ENCODE measurements around the gene ERAP2. TPM values are rescaled to one million over a fixed set of nuclear protein-coding genes. Genes with fewer than 3 reads are reported as not detected.

The ERAP2 gene
- total and polyA plus RNA-seq, 11 donors = 0.99 to 30.5 (median 7.0) TPM

GRCh38 chr5:96909435-96909834 lies 33.1 kb downstream of the ERAP2 start:
- Histone ChIP-seq H3K36me3 (peaks cover 0 to 81% (median 38%) of the 10 kb centered on the region in 9 donors), H3K27ac (no peak overlapping the region), H3K4me1 (peaks cover 0 to 9% (median 0%) of the 10 kb centered on the region in 12 donors), H3K27me3 (no peaks in the 10 kb centered on the region), H3K4me3 (no peak overlapping the region), H3K9me3 (no peaks in the 10 kb centered on the region)
- intact Hi-C loops (cut with DNase I) = loop anchor here in 1 of 10 donors (10.0 kb wide), 1 partner anchor 155 kb away; no protein-coding TSS in a partner anchor
- 71 to 91% (median 84%) methylated on average over 4 of the region's 4 CpGs for WGBS, 4 donors
- DNase-seq (no peak), ATAC-seq (no peak)
- TF ChIP-seq CTCF (IDR thresholded peaks at IDR 0.05) = no peak
- no peak for TF ChIP-seq POLR2A (IDR thresholded peaks at IDR 0.05)

- H3K27ac ChIP-seq = no peak overlapping the region
- no peaks in the 10 kb centered on the region for H3K4me1 ChIP-seq
- H3K9me3 ChIP-seq = no peaks in the 10 kb centered on the region
- H3K4me3 ChIP-seq = no peak overlapping the region
- peaks cover 0 to 83% (median 47%) of the 10 kb centered on the region in 9 donors for H3K36me3 ChIP-seq
- WGBS, 4 donors = 94 to 99% (median 97%) methylated on average over 2 of the region's 2 CpGs
- DNase-seq = no peak
- TF ChIP-seq CTCF (IDR thresholded peaks at IDR 0.05) = no peak
- no peak for TF ChIP-seq POLR2A (IDR thresholded peaks at IDR 0.05)
- ATAC-seq = no peak
- no peaks in the 10 kb centered on the region for H3K27me3 ChIP-seq
- intact Hi-C loops (cut with DNase I) = loop anchor here in 1 of 10 donors (5.0 kb wide), 1 partner anchor 256 kb away; no protein-coding TSS in a partner anchor
These were observed 34.8 kb downstream of the ERAP2 start for GRCh38 chr5:96911139-96911538.

GRCh38 chr5:96913233-96913632 lies 36.9 kb downstream of the ERAP2 start:
- Histone ChIP-seq H3K27me3 (no peaks in the 10 kb centered on the region), H3K4me3 (no peak overlapping the region), H3K36me3 (peaks cover 0 to 91% (median 53%) of the 10 kb centered on the region in 9 donors), H3K9me3 (no peaks in the 10 kb centered on the region), H3K4me1 (no peaks in the 10 kb centered on the region), H3K27ac (no peak overlapping the region)
- TF ChIP-seq POLR2A (IDR thresholded peaks at IDR 0.05) (no peak), CTCF (IDR thresholded peaks at IDR 0.05) (no peak)
- intact Hi-C loops (cut with DNase I) = loop anchor here in 1 of 10 donors (5.0 kb wide), 1 partner anchor 254 kb away; no protein-coding TSS in a partner anchor
- ATAC-seq = no peak
- no peak for DNase-seq
- 60 to 72% (median 69%) methylated on average over 2 of the region's 2 CpGs for WGBS, 4 donors

- TF ChIP-seq CTCF (IDR thresholded peaks at IDR 0.05) = no peak
- TF ChIP-seq POLR2A (IDR thresholded peaks at IDR 0.05) = no peak
- no peaks in the 10 kb centered on the region for H3K9me3 ChIP-seq
- no peaks in the 10 kb centered on the region for H3K27me3 ChIP-seq
- no peak for ATAC-seq
- peaks cover 0 to 11% (median 4%) of the 10 kb centered on the region in 12 donors for H3K4me1 ChIP-seq
- no peak overlapping the region for H3K27ac ChIP-seq
- WGBS, 4 donors = 79 to 97% (median 93%) methylated on average over 4 of the region's 4 CpGs
- intact Hi-C loops (cut with DNase I) = no loop called here
- H3K36me3 ChIP-seq = peaks cover 0 to 52% (median 21%) of the 10 kb centered on the region in 9 donors
- no peak overlapping the region for H3K4me3 ChIP-seq
- no peak for DNase-seq
These were observed 43.5 kb downstream of the ERAP2 start for GRCh38 chr5:96919754-96920197.

Data from heart left ventricle (tissue), 16 donors.